SU-DHL-6 (cell line): ENCODE data around the gene PGBD5.

Experiments
- H2AFZ ChIP-seq: fragments of 200-600 bp; sonication (generic); 2 replicates; pipeline ENCODE4 v1.6.1; 2014; ENCODE audit warnings: low read depth, mild to moderate bottlenecking, moderate library complexity, mixed read lengths, antibody characterized with exemption, low read length; ENCODE audit not compliant: severe bottlenecking
- H3F3A ChIP-seq: fragments of 200-600 bp; shearing (Covaris generic); 2 replicates; pipeline ENCODE4 v1.6.0; 2016; ENCODE audit warnings: antibody characterized with exemption, mild to moderate bottlenecking; ENCODE audit not compliant: insufficient read depth
- H3K27ac ChIP-seq: fragments of 200-600 bp; sonication (generic); 2 replicates; pipeline ENCODE4 v1.5.1; 2016; ENCODE audit warnings: low read depth, mild to moderate bottlenecking, low read length, moderate library complexity, mixed read lengths
- H3K27me3 ChIP-seq: fragments of 200-600 bp; sonication (generic), shearing (Covaris generic); 2 replicates; pipeline ENCODE4 v1.6.0; 2014; ENCODE audit warnings: mild to moderate bottlenecking, low read length
- H3K36me3 ChIP-seq: fragments of 200-600 bp; sonication (generic); 2 replicates; pipeline ENCODE4 v1.6.1; 2014; ENCODE audit warnings: mild to moderate bottlenecking, low read length, mixed read lengths
- H3K4me2 ChIP-seq: fragments of 300-600, 200-600 bp; shearing (Covaris generic), sonication (generic); 2 replicates; pipeline ENCODE4 v1.6.0; 2014; ENCODE audit warnings: low read length, low read depth, mild to moderate bottlenecking; ENCODE audit not compliant: poor library complexity, severe bottlenecking
- H3K4me3 ChIP-seq: fragments of 200-600 bp; sonication (generic); 2 replicates; pipeline ENCODE4 v1.5.1; 2014; ENCODE audit warnings: antibody characterized with exemption, low read length, mild to moderate bottlenecking, mixed read lengths; ENCODE audit not compliant: insufficient read depth, poor library complexity, severe bottlenecking
- H3K79me2 ChIP-seq: fragments of 200-600 bp; sonication (generic); 2 replicates; pipeline ENCODE4 v1.6.1; 2014; ENCODE audit warnings: mild to moderate bottlenecking, low read length, moderate library complexity; ENCODE audit not compliant: insufficient read depth
- H3K9ac ChIP-seq: fragments of 200-600 bp; sonication (generic); 2 replicates; pipeline ENCODE4 v1.7.0; 2014; ENCODE audit warnings: mild to moderate bottlenecking, low read length
- H3K9me2 ChIP-seq: fragments of 200-600 bp; sonication (generic); replicated peaks from 2 replicates; pipeline ENCODE4 v1.6.1; 2014; ENCODE audit warnings: low read length; ENCODE audit not compliant: insufficient read depth
- H3K9me3 ChIP-seq: fragments of 200-600 bp; sonication (generic); 2 replicates; pipeline ENCODE4 v1.6.1; 2014; ENCODE audit warnings: low read length, mixed read lengths; ENCODE audit not compliant: insufficient read depth
- H4K20me1 ChIP-seq: fragments of 200-600 bp; sonication (generic); 2 replicates; pipeline ENCODE4 v1.6.1; 2014; ENCODE audit warnings: low read depth, mild to moderate bottlenecking, antibody characterized with exemption, low read length, moderate library complexity, mixed read lengths
- EZH2phosphoT487 ChIP-seq: fragments of 200-600 bp; sonication (generic), shearing (Covaris generic); conservative IDR thresholded peaks from 2 replicates; pipeline ENCODE4 v1.6.1; 2018; ENCODE audit warnings: mild to moderate bottlenecking, antibody characterized with exemption, low read length, moderate library complexity, mixed read lengths
- TF ChIP-seq, protein P1 (sequence below): fragments of 200-600 bp; sonication (generic); IDR thresholded peaks from one replicate; pipeline ENCODE4 v1.5.1; 2017; ENCODE audit warnings: antibody characterized with exemption, mild to moderate bottlenecking, low read length, moderate library complexity; ENCODE audit not compliant: insufficient read depth, poor library complexity, severe bottlenecking

PGBD5 gene

DNA sequence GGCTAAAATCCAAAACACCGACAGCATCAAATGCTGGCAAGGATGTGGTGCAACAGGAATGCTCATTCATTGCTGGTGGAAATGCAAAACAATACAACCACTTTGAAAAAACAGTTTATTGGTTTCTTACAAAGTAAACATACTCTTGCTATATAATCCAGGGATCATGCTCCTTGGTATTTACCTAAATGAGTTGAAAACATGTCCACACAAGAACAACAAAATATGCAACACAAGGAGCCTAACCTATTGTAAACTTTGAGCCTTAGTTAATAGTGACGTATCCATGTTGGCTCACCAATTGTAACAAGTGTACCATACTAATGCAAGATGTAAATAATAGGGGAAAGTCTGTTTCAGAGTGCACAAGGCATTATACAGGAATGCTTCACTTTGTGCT lies 37.2 kb upstream of the PGBD5 start:
- no peak overlapping the region for H3K4me2 ChIP-seq

DNA sequence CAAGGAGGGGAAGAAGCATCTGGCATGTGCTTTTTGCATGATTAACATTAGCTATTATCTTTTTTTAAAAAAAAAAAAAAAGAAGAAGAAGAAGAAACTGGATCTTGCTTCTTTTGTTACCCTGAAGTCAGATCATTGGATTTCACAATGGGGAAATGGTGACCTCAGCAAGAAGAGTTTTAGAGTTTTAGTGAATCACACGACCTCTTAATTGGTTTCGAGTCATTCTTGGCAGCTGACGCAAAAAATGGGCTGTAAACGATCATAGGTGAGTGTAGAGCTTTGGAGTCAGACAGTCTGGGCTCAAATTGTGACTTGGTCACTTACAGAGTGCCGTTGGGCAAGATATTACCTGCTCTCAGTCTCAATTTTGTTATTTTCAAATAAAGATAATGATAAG lies 33.3 kb upstream of the PGBD5 start:
- H3K4me2 ChIP-seq: no peak overlapping the region
- H3K4me3 ChIP-seq: no peak overlapping the region
- no peak overlapping the region for H3K9ac ChIP-seq
- H3K79me2 ChIP-seq: no peaks in the 10 kb centered on the region
- TF ChIP-seq, protein P1, sequence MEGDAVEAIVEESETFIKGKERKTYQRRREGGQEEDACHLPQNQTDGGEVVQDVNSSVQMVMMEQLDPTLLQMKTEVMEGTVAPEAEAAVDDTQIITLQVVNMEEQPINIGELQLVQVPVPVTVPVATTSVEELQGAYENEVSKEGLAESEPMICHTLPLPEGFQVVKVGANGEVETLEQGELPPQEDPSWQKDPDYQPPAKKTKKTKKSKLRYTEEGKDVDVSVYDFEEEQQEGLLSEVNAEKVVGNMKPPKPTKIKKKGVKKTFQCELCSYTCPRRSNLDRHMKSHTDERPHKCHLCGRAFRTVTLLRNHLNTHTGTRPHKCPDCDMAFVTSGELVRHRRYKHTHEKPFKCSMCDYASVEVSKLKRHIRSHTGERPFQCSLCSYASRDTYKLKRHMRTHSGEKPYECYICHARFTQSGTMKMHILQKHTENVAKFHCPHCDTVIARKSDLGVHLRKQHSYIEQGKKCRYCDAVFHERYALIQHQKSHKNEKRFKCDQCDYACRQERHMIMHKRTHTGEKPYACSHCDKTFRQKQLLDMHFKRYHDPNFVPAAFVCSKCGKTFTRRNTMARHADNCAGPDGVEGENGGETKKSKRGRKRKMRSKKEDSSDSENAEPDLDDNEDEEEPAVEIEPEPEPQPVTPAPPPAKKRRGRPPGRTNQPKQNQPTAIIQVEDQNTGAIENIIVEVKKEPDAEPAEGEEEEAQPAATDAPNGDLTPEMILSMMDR: no peak
- TF ChIP-seq EZH2phosphoT487: no peak
- no peaks in the 10 kb centered on the region for H4K20me1 ChIP-seq
- no peaks in the 10 kb centered on the region for H3K9me3 ChIP-seq
- no peaks in the 10 kb centered on the region for H3F3A ChIP-seq
- no peaks in the 10 kb centered on the region for H3K9me2 ChIP-seq
- no peak overlapping the region for H3K27ac ChIP-seq
- H2AFZ ChIP-seq: no peak overlapping the region
- no peaks in the 10 kb centered on the region for H3K36me3 ChIP-seq
- no peaks in the 10 kb centered on the region for H3K27me3 ChIP-seq

More for the DNA sequence above, 37.2 kb upstream of the PGBD5 start:
- H3K9ac ChIP-seq: no peak overlapping the region
- no peaks in the 10 kb centered on the region for H3K27me3 ChIP-seq
- no peak overlapping the region for H2AFZ ChIP-seq
- no peaks in the 10 kb centered on the region for H3F3A ChIP-seq
- TF ChIP-seq EZH2phosphoT487: no peak
- TF ChIP-seq, protein P1: no peak
- no peaks in the 10 kb centered on the region for H4K20me1 ChIP-seq
- H3K9me2 ChIP-seq: no peaks in the 10 kb centered on the region
- no peaks in the 10 kb centered on the region for H3K36me3 ChIP-seq
- no peaks in the 10 kb centered on the region for H3K9me3 ChIP-seq
- H3K27ac ChIP-seq: no peak overlapping the region
- no peaks in the 10 kb centered on the region for H3K79me2 ChIP-seq
- H3K4me3 ChIP-seq: no peak overlapping the region

DNA sequence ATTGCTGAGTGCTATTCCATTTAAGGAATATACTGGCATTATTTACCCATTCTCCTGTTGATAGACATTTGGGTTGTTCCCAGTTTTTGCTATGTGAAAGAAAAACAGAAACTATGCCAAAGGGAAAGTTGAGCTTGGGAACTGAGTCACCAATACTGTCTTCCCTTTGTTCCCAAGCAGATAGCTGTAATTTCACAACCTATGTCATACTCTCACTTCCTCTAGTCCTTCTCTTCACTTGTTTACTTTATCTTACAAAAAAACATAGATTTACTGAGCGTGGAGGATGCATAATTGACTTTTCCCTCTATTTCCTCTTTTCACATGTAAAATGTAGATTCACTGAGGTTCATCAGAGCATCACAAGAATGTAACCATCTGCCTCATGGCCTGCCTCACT lies 32.4 kb upstream of the PGBD5 start:
- Histone ChIP-seq H3K79me2 (no peaks in the 10 kb centered on the region), H3K9me3 (no peaks in the 10 kb centered on the region), H3K4me2 (no peak overlapping the region), H2AFZ (no peak overlapping the region), H3F3A (no peaks in the 10 kb centered on the region), H3K27ac (no peak overlapping the region), H3K9me2 (no peaks in the 10 kb centered on the region), H4K20me1 (no peaks in the 10 kb centered on the region), H3K4me3 (no peak overlapping the region), H3K27me3 (no peaks in the 10 kb centered on the region), H3K9ac (no peak overlapping the region), H3K36me3 (no peaks in the 10 kb centered on the region)
- no peak for TF ChIP-seq EZH2phosphoT487
- TF ChIP-seq, protein P1: no peak

DNA sequence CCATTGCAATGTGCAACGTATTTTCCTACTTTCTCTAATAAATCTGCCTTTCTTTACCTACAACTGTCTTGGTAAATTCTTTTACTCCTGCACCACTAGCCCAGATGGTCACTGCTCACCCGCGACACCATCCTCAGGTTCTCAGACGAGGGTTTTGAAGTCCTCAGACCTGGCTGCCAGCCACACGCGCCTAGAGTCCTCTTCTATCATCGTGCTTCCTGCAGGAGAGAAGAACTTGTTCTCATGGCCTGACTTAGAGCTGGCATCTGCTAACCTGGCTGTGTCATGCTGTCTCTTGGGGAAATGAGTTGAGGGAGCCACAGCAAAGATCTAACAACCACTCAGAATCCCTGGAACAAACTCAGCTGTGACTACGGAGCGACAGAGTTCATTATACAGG lies 30.3 kb upstream of the PGBD5 start:
- H3K9ac ChIP-seq: no peak overlapping the region
- no peaks in the 10 kb centered on the region for H3K27me3 ChIP-seq
- H4K20me1 ChIP-seq: no peaks in the 10 kb centered on the region
- H3K79me2 ChIP-seq: no peaks in the 10 kb centered on the region
- no peaks in the 10 kb centered on the region for H3K9me3 ChIP-seq
- H3K9me2 ChIP-seq: no peaks in the 10 kb centered on the region
- H3F3A ChIP-seq: no peaks in the 10 kb centered on the region
- H3K36me3 ChIP-seq: no peaks in the 10 kb centered on the region
- TF ChIP-seq, protein P1: no peak
- TF ChIP-seq EZH2phosphoT487: no peak
- H3K4me2 ChIP-seq: no peak overlapping the region
- no peak overlapping the region for H3K4me3 ChIP-seq
- no peak overlapping the region for H2AFZ ChIP-seq
- H3K27ac ChIP-seq: no peak overlapping the region
